ENCODE data around the gene RBFOX2.

RBFOX2 gene

GRCh38 chr22:35746946-35747703, 281.5 kb downstream of the RBFOX2 start:
- H3K4me3 ChIP-seq (ENCODE audit: low read length): no peak overlapping the region
- no peak for DNase-seq (ENCODE audit: low read depth)
- TF ChIP-seq CTCF (conservative IDR thresholded peaks at IDR 0.05; ENCODE audit: low read length): no peak

GRCh38 chr22:35746248-35746647, 282.4 kb downstream of the RBFOX2 start:
- TF ChIP-seq CTCF (conservative IDR thresholded peaks at IDR 0.05; ENCODE audit: low read length): no peak
- no peak overlapping the region for H3K4me3 ChIP-seq (ENCODE audit: low read length)
- no peak for DNase-seq (ENCODE audit: low read depth)

- no peak for TF ChIP-seq CTCF (conservative IDR thresholded peaks at IDR 0.05; ENCODE audit: low read length)
- DNase-seq (ENCODE audit: low read depth): peak; percentile 56
- H3K4me3 ChIP-seq (ENCODE audit: low read length): no peak overlapping the region
Observed at GRCh38 chr22:35743326-35743860, 285.2 kb downstream of the RBFOX2 start.

GRCh38 chr22:35742342-35743100, 286.1 kb downstream of the RBFOX2 start:
- no peak overlapping the region for H3K4me3 ChIP-seq (ENCODE audit: low read length)
- no peak for TF ChIP-seq CTCF (conservative IDR thresholded peaks at IDR 0.05; ENCODE audit: low read length)
- DNase-seq (ENCODE audit: low read depth): peak; percentile 85

- H3K4me3 ChIP-seq (ENCODE audit: low read length): no peak overlapping the region
- no peak for DNase-seq (ENCODE audit: low read depth)
- TF ChIP-seq CTCF (conservative IDR thresholded peaks at IDR 0.05; ENCODE audit: low read length): no peak
Observed at GRCh38 chr22:35740616-35741015, 288.0 kb downstream of the RBFOX2 start.

- no peak for DNase-seq (ENCODE audit: low read depth)
- no peak for TF ChIP-seq CTCF (conservative IDR thresholded peaks at IDR 0.05; ENCODE audit: low read length)
- no peak overlapping the region for H3K4me3 ChIP-seq (ENCODE audit: low read length)
Observed at GRCh38 chr22:35739931-35740380, 288.7 kb downstream of the RBFOX2 start.
